SK-N-MC (cell line): ENCODE results near the gene NEDD9.

Experiments used
- EZH2 ChIP-seq: fragments of 200-600 bp; sonication (generic); IDR thresholded peaks from one replicate; pipeline ENCODE4 v1.6.1; 2017; ENCODE audit warnings: antibody characterized with exemption
- FOXP2 ChIP-seq: optimal IDR thresholded peaks from 2 replicates; pipeline ENCODE3; 2011; ENCODE audit warnings: mild to moderate bottlenecking, moderate library complexity; ENCODE audit not compliant: insufficient read depth; ENCODE audit errors: extremely low read length, control extremely low read depth
- POLR2AphosphoS5 ChIP-seq: IDR thresholded peaks from 2 replicates; pipeline ENCODE4 v1.6.1; 2012; ENCODE audit warnings: mild to moderate bottlenecking, low read depth, low read length, borderline replicate concordance

DNA sequence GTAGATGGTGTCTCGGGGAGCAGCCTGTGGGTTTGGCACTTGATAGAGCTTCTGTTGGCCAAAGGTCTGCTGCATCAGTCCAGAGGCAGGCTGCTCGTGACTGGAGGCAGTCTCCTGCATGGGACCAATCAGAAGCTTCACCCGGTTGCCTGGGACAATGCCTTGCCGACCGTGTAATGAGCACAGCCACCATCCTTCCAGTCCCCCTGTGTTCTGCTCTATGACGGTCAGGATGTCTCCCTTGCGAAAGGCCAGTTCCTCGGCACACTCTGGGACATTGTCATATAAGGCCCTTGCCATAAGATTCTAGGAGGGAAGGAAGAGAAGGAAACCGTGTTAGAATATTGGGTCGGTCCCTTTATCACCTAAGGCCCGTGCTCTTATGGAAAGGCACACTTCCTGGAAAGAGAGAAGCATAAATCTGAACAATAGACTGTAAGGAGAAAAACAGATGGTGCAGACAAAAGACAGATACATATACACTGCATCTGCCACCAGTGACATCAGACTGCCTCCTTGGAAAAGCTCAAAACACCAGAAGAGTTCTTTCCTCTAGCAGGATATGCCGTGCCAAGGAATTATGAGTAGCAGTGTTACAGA, 18.9 kb downstream of the NEDD9 start:
- TF ChIP-seq EZH2 (no peak), POLR2AphosphoS5 (no peak), FOXP2 (no peak)
